Measurements from ENCODE around the gene MARVELD2. TPM values are rescaled to one million over a fixed set of nuclear protein-coding genes. Genes with fewer than 3 reads are reported as not detected.

MARVELD2 gene
- total RNA-seq, 4 donors from 2014 or later, result 0.26 to 7.4 (median 0.70) TPM; not detected in 1

- no peak for DNase-seq
- H3K36me3 ChIP-seq, result no peaks in the 10 kb centered on the region
- no peak overlapping the region for H3K4me3 ChIP-seq
- no peak overlapping the region for H3K27ac ChIP-seq
- no peaks in the 10 kb centered on the region for H3K9me3 ChIP-seq
- no peaks in the 10 kb centered on the region for H3K27me3 ChIP-seq
- intact Hi-C loops (cut with DNase I; ENCODE audit: low total_unique reads), result no loop called here
- TF ChIP-seq CTCF (IDR thresholded peaks at IDR 0.05), result no peak
- no peak for TF ChIP-seq POLR2A (IDR thresholded peaks at IDR 0.05)
- H3K4me1 ChIP-seq, result no peaks in the 10 kb centered on the region
Observed at GRCh38 chr5:69372394-69372793, 42.5 kb upstream of the MARVELD2 start.

GRCh38 chr5:69374911-69375446 lies 39.9 kb upstream of the MARVELD2 start:
- intact Hi-C loops (cut with DNase I; ENCODE audit: low total_unique reads), result no loop called here
- Histone ChIP-seq H3K27ac (no peak overlapping the region), H3K9me3 (no peaks in the 10 kb centered on the region), H3K27me3 (no peaks in the 10 kb centered on the region), H3K4me3 (no peak overlapping the region), H3K4me1 (no peaks in the 10 kb centered on the region), H3K36me3 (no peaks in the 10 kb centered on the region)
- TF ChIP-seq POLR2A (IDR thresholded peaks at IDR 0.05), result no peak
- no peak for TF ChIP-seq CTCF (IDR thresholded peaks at IDR 0.05)
- DNase-seq, result no peak

DNA sequence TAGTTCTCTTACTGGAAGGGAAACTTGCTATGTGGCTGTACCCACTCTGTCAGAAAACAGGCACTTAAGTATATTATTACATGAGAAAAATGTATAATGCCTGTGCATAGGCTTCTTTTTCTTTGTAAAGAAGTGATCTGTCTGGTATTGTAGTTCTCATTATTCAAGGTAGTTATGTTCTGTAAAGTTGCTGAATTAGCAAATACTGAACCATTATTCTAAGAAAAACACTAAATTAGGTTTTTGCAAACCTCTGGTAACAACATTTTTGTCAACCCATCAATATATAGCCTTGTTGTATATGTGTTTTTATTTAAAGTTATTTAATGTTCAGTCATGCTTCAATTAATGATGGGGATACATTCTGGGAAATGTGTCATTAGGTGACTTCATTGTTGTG lies 36.5 kb upstream of the MARVELD2 start:
- no peak overlapping the region for H3K4me3 ChIP-seq
- intact Hi-C loops (cut with DNase I; ENCODE audit: low total_unique reads), result no loop called here
- no peaks in the 10 kb centered on the region for H3K36me3 ChIP-seq

DNA sequence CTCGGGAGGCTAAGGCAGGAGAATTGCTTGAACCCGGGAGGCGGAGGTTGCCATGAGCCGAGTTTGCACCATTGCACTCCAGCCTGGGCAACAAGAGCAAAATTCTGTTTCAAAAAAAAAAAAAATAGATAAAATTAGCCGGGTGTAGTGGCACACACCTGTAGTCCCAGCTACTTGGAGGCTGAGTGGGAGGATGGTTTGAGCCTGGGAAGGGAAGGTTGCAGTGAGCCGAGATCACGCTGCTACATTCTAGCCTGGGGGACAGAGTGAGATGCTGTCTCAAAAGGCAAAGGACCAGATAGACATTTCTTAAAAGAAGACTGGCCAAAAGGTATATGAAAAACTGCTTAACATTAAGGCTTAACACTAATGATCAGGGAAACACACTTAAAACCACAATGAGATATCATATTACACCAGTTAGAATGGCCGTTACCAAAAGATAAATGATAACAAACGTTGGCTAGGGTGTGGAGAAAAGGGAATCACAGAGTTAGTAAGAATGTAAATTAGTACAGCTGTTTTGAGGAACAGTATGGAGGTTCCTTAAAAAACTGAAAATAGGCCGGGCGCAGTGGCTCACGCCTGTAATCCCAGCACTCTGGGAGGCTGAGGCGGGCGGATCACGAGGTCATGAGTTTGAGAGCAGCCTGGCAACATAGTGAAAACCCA lies 10.1 kb upstream of the MARVELD2 start:
- no peaks in the 10 kb centered on the region for H3K4me1 ChIP-seq
- no peak for DNase-seq
- no peaks in the 10 kb centered on the region for H3K36me3 ChIP-seq
- H3K27ac ChIP-seq, result no peak overlapping the region
- intact Hi-C loops (cut with DNase I; ENCODE audit: low total_unique reads), result no loop called here
- no peaks in the 10 kb centered on the region for H3K27me3 ChIP-seq
- no peaks in the 10 kb centered on the region for H3K9me3 ChIP-seq
- TF ChIP-seq POLR2A (IDR thresholded peaks at IDR 0.05), result no peak
- no peak for TF ChIP-seq CTCF (IDR thresholded peaks at IDR 0.05)
- H3K4me3 ChIP-seq, result no peak overlapping the region

More for the DNA sequence above, 36.5 kb upstream of the MARVELD2 start:
- TF ChIP-seq POLR2A (IDR thresholded peaks at IDR 0.05) (no peak), CTCF (IDR thresholded peaks at IDR 0.05) (no peak)
- H3K4me1 ChIP-seq, result no peaks in the 10 kb centered on the region
- no peaks in the 10 kb centered on the region for H3K27me3 ChIP-seq
- H3K9me3 ChIP-seq, result no peaks in the 10 kb centered on the region
- H3K27ac ChIP-seq, result no peak overlapping the region
- no peak for DNase-seq

- no peak overlapping the region for H3K27ac ChIP-seq
- DNase-seq, result no peak
Observed at GRCh38 chr5:69415584-69415958, 655 bp downstream of the MARVELD2 start.

More at GRCh38 chr5:69415584-69415958, 655 bp downstream of the MARVELD2 start:
- TF ChIP-seq POLR2A (IDR thresholded peaks at IDR 0.05) (no peak), CTCF (IDR thresholded peaks at IDR 0.05) (no peak)
- intact Hi-C loops (cut with DNase I; ENCODE audit: low total_unique reads), result no loop called here
- no peaks in the 10 kb centered on the region for H3K27me3 ChIP-seq
- H3K9me3 ChIP-seq, result no peaks in the 10 kb centered on the region
- no peaks in the 10 kb centered on the region for H3K36me3 ChIP-seq
- H3K4me3 ChIP-seq, result peak overlapping the region; percentile 2 to 36
- H3K4me1 ChIP-seq, result no peaks in the 10 kb centered on the region

All from uterus (tissue), 4 donors.